Measurements from ENCODE around the gene DCPS. TPM values are rescaled to one million over a fixed set of nuclear protein-coding genes. Genes with fewer than 3 reads are reported as not detected.
A peak's percentile ranks its signal among the peaks of the same experiment; 100 is the strongest.
"Not testable (repeated sequence)": the region's sequence is repeated elsewhere in the genome, so short reads cannot be mapped to it uniquely, and the experiment has no call there.

Gene DCPS
- total RNA-seq, 1 experiment from 2014 or later, result 13.5 TPM

GRCh38 chr11:126346946-126347345 lies 43.1 kb downstream of the DCPS start:
- not testable (repeated sequence) for H3K27ac ChIP-seq; H3K4me3 ChIP-seq; H3K36me3 ChIP-seq; H3K9me3 ChIP-seq (replicated peaks); H3K27me3 ChIP-seq (replicated peaks); DNase-seq (ENCODE audit: low read depth in 1 of 2, low spot score in 2 of 2)
- peaks cover 18% of the 10 kb centered on the region for H3K4me1 ChIP-seq (replicated peaks)

- Histone ChIP-seq H3K27me3 (replicated peaks) (no peaks in the 10 kb centered on the region), H3K36me3 (no peaks in the 10 kb centered on the region; the same call in 1 of the 2 replicates), H3K4me1 (replicated peaks) (peaks cover 12% of the 10 kb centered on the region), H3K4me3 (no peak overlapping the region), H3K9me3 (replicated peaks) (no peaks in the 10 kb centered on the region), H3K27ac (no peak overlapping the region)
- no peak for DNase-seq (ENCODE audit: low read depth in 1 of 2, low spot score in 2 of 2)
Measured at GRCh38 chr11:126347751-126348668, 44.1 kb downstream of the DCPS start.

DNA sequence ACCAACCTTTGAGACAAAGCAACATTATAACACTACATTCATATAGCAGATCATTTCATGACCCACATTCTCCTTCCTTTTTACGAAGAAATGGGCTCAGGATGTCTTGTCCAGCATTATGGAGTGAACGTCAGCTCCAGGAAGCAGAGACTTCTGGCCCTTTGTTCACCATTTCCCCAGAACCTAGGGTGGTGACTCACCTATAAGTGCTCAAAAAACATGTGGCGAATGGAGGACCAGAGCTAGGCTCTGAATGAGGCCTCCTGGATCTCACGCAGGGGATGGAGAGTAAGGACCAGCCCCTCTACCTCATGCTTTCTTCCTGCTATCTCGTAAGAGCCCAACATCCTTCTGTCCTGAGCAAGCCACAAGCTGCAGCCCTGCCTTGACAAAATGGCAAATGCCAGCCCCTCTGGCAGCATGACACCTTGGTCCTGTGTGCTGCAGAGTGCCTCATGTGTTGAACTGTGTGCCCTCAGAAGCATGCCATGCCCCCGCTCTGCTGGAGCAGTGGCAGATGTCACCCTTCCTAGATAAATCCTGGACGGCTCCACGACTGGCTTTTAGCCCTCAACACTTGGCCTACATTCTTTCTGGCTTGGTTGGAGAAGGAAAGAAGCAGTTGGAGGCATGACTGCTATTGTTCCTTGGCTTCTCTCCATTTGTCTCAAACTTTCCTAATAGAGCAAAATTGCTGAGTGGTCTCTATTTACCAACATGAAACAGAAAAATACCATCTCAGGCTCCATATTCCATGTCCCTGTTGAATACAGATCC lies 45.1 kb downstream of the DCPS start:
- peaks cover 21% of the 10 kb centered on the region for H3K4me1 ChIP-seq (replicated peaks)
- H3K4me3 ChIP-seq, result no peak overlapping the region
- no peaks in the 10 kb centered on the region for H3K27me3 ChIP-seq (replicated peaks)
- no peak overlapping the region for H3K27ac ChIP-seq
- no peaks in the 10 kb centered on the region; the same call in 1 of the 2 replicates for H3K36me3 ChIP-seq
- H3K9me3 ChIP-seq (replicated peaks), result no peaks in the 10 kb centered on the region
- no peak for DNase-seq (ENCODE audit: low read depth in 1 of 2, low spot score in 2 of 2)

GRCh38 chr11:126350836-126351235 lies 47.0 kb downstream of the DCPS start:
- Histone ChIP-seq H3K27ac (no peak overlapping the region), H3K36me3 (no peaks in the 10 kb centered on the region; the same call in 1 of the 2 replicates), H3K4me3 (no peak overlapping the region), H3K9me3 (replicated peaks) (no peaks in the 10 kb centered on the region), H3K4me1 (replicated peaks) (peaks cover 25% of the 10 kb centered on the region), H3K27me3 (replicated peaks) (no peaks in the 10 kb centered on the region)
- no peak for DNase-seq (ENCODE audit: low read depth in 1 of 2, low spot score in 2 of 2)

DNA sequence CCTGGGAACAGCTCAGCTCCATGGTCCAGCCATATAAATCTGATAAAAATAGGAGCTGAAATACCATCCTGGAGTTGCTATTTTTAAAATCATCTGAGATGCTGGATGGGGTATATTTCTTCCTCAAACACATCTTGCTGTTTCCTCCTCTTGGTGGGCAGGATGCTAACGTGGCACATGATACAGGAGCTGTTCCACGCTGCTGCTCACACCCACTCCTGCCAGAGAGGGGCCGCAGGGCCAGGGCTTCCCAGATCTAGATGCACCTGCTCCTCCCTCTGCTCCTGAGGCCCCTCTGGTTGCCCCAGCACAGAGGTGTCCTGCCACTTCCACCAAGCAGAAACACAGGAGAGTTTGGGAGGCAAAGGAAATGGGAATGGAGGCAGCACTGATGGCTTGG lies 48.3 kb downstream of the DCPS start:
- Histone ChIP-seq H3K4me1 (replicated peaks) (peaks cover 27% of the 10 kb centered on the region), H3K4me3 (no peak overlapping the region), H3K9me3 (replicated peaks) (no peaks in the 10 kb centered on the region), H3K27ac (no peak overlapping the region), H3K27me3 (replicated peaks) (no peaks in the 10 kb centered on the region), H3K36me3 (no peaks in the 10 kb centered on the region; the same call in 1 of the 2 replicates)
- DNase-seq (ENCODE audit: low read depth in 1 of 2, low spot score in 2 of 2), result no peak

GRCh38 chr11:126352934-126353801 lies 49.3 kb downstream of the DCPS start:
- H3K4me1 ChIP-seq (replicated peaks), result peaks cover 31% of the 10 kb centered on the region
- H3K9me3 ChIP-seq (replicated peaks), result no peaks in the 10 kb centered on the region
- peak overlapping the region; percentile 81 for H3K27ac ChIP-seq
- H3K4me3 ChIP-seq, result no peak overlapping the region
- H3K36me3 ChIP-seq, result no peaks in the 10 kb centered on the region; the same call in 1 of the 2 replicates
- H3K27me3 ChIP-seq (replicated peaks), result no peaks in the 10 kb centered on the region
- peak in 1 of 2 experiments; percentile 68 for DNase-seq (ENCODE audit: low read depth in 1 of 2, low spot score in 2 of 2)

DNA sequence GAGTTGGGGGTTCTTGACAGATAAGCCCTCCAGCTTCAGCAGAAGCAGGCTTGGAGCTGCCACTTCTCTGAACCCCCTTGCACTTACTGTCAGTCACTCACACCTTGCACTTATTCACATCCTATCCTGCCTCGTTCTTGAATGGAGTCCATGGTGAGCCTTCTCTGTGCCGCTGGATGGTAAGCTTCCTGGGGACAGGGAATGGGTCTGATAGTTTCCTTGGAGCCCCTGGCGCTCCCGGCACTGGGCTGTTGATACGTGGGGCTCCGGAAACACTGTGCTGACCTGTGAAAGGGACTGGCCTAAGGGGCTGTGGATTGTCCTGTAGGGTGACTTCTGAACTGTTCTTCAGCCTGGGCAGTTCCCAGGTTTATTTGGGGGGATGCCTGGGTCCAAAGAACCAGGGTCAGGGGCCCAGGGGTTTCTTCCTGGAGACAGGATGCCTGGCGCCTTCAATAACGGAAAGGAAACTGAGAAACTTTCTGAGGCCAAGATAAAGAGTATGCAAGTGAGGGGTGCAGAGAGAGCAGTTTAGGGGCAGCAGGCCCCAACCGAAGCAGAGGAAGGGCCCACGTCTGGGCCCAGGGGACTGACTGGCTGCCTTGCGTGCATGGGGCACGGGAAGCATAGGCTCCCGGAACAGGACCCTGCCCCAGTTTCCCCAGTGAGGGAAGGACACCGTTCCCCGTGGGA lies 50.9 kb downstream of the DCPS start:
- Histone ChIP-seq H3K36me3 (no peaks in the 10 kb centered on the region; the same call in 1 of the 2 replicates), H3K9me3 (replicated peaks) (no peaks in the 10 kb centered on the region), H3K4me1 (replicated peaks) (peaks cover 38% of the 10 kb centered on the region), H3K4me3 (peak overlapping the region; percentile 57), H3K27ac (peak overlapping the region; percentile 81), H3K27me3 (replicated peaks) (no peaks in the 10 kb centered on the region)
- DNase-seq (ENCODE audit: low read depth in 1 of 2, low spot score in 2 of 2), result no peak

GRCh38 chr11:126355324-126355925 lies 51.6 kb downstream of the DCPS start, which contains the start of gene ST3GAL4:
ST3GAL4 (plus strand) TSS chr11:126355686; CDS start chr11:126406156, 50,470 bp downstream.
- Histone ChIP-seq H3K27me3 (replicated peaks) (no peaks in the 10 kb centered on the region), H3K36me3 (no peaks in the 10 kb centered on the region; the same call in 1 of the 2 replicates), H3K4me3 (peak within 1 kb of the TSS; percentile 57), H3K4me1 (replicated peaks) (peaks cover 44% of the 10 kb centered on the region), H3K27ac (peak within 1 kb of the TSS; percentile 81), H3K9me3 (replicated peaks) (no peaks in the 10 kb centered on the region)
- peak; percentile 52 to 79 for DNase-seq (ENCODE audit: low read depth in 1 of 2, low spot score in 2 of 2)

DNA sequence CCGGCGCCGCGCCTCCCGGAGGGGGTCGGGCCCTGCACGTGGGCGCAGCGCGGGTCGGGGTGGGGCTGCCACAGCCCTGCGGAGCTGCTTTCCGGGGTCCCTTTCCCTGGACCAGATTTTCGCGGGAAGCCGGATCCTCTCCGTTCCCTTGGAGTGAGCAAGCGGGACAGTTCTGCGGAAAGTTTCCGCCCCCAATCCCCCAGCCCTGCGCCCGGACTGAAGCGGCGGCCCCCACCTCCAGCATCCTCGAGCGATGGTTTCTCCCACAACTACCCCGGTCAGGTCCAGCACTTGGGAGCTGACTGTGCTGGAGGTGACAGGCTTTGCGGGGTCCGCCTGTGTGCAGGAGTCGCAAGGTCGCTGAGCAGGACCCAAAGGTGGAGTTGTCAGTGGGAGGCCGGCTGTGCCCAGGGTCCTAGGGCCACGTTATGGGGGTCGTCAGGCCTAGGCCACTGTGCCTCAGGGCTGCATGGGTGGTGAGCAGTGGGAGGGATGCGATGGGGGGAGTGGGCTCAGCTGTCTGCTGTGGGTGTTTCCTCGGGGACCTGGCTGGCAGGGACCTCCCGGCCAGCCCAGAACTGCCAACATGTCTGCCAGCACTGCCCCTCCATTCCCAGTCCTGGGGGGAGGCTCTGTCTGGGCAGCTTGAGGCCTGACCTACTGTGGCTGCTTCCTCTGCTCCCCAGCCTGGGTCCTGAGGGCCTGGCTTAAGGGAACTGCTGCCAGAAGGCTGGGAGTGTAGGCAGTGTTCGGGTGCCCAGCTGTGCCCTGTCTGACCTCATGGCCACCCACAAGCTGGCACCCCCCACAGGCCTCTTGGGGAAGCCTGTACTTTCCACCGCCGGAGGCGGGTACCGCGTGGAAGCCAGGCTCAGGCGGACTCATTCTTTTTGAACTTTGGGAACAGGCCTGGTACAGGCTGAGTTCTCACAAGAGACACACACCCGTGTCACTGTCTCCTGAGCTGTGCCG lies 52.4 kb downstream of the DCPS start:
- Histone ChIP-seq H3K9me3 (replicated peaks) (no peaks in the 10 kb centered on the region), H3K4me3 (peak overlapping the region; percentile 57), H3K36me3 (no peaks in the 10 kb centered on the region; the same call in 1 of the 2 replicates), H3K27ac (peak overlapping the region; percentile 38), H3K4me1 (replicated peaks) (peaks cover 48% of the 10 kb centered on the region), H3K27me3 (replicated peaks) (no peaks in the 10 kb centered on the region)
- DNase-seq (ENCODE audit: low read depth in 1 of 2, low spot score in 2 of 2), result peak; percentile 35 to 51

- H3K36me3 ChIP-seq, result no peaks in the 10 kb centered on the region; the same call in 1 of the 2 replicates
- DNase-seq (ENCODE audit: low read depth in 1 of 2, low spot score in 2 of 2), result no peak
- H3K27ac ChIP-seq, result peak overlapping the region; percentile 38; the same call in 1 of the 2 replicates
- no peaks in the 10 kb centered on the region for H3K9me3 ChIP-seq (replicated peaks)
- peak overlapping the region; percentile 57 for H3K4me3 ChIP-seq
- H3K4me1 ChIP-seq (replicated peaks), result peaks cover 48% of the 10 kb centered on the region
- H3K27me3 ChIP-seq (replicated peaks), result no peaks in the 10 kb centered on the region
Measured at GRCh38 chr11:126357055-126357962, 53.4 kb downstream of the DCPS start.
